Measurements from ENCODE around the gene CCP110.

GRCh38 chr16:19474617-19475016 is 49.1 kb upstream of the CCP110 start:
- no peak for TF ChIP-seq CTCF (IDR thresholded peaks at IDR 0.05 in 8 of 11, conservative IDR thresholded peaks at IDR 0.05 in 3 of 11)
- no peak for TF ChIP-seq POLR2A (IDR thresholded peaks at IDR 0.05)
- no peak for TF ChIP-seq POLR2AphosphoS5 (IDR thresholded peaks at IDR 0.05)
